Astrocyte (in vitro differentiated cells and primary cell): Measurements from ENCODE around the gene HSD17B2. TPM values are rescaled to one million over a fixed set of nuclear protein-coding genes. Genes with fewer than 3 reads are reported as not detected.

Experiments used
- DNase-seq: peaks from one replicate; pipeline ENCODE4 v3.0.0-alpha.2; 2010; ENCODE audit warnings: low read depth
- FAIRE-seq: peaks from 2 replicates; lab custom pipeline; 2011; peaks lifted over from hg19 to GRCh38; lab: Jason Lieb, UNC
- H2AFZ ChIP-seq: 2 replicates; pipeline ENCODE4 v1.6.0; 2012; ENCODE audit warnings: low read depth, low read length, inconsistent platforms
- H3K27ac ChIP-seq: 2 replicates; pipeline ENCODE4 v1.5.1; 2011; ENCODE audit warnings: low read depth, low read length, inconsistent platforms
- H3K27me3 ChIP-seq: 2 replicates; pipeline ENCODE4 v1.6.0; 2011; ENCODE audit warnings: low read length, inconsistent platforms; ENCODE audit not compliant: insufficient read depth
- H3K36me3 ChIP-seq: 2 replicates; pipeline ENCODE4 v1.5.1; 2011; ENCODE audit warnings: low read length, inconsistent platforms; ENCODE audit not compliant: insufficient read depth
- H3K4me1 ChIP-seq: 2 replicates; pipeline ENCODE4 v1.5.1; 2011; ENCODE audit warnings: low read length, inconsistent platforms; ENCODE audit not compliant: insufficient read depth
- H3K4me2 ChIP-seq: 2 replicates; pipeline ENCODE4 v1.6.0; 2012; ENCODE audit warnings: low read length, inconsistent platforms
- H3K4me3 ChIP-seq: 2 replicates; pipeline ENCODE4 v1.5.1; 2011; ENCODE audit warnings: low read depth, mild to moderate bottlenecking, low read length, inconsistent platforms; ENCODE audit not compliant: insufficient read depth
- H3K79me2 ChIP-seq: 2 replicates; pipeline ENCODE4 v1.6.0; 2012; ENCODE audit warnings: mild to moderate bottlenecking, low read length, inconsistent platforms; ENCODE audit not compliant: insufficient read depth
- H3K9ac ChIP-seq: 2 replicates; pipeline ENCODE4 v1.6.0; 2012; ENCODE audit warnings: mild to moderate bottlenecking, low read length, inconsistent platforms
- H3K9me3 ChIP-seq: 2 replicates; pipeline ENCODE4 v1.5.1; 2012; ENCODE audit warnings: low read depth, mild to moderate bottlenecking, low read length, inconsistent platforms; ENCODE audit not compliant: insufficient read depth
- H4K20me1 ChIP-seq: 2 replicates; pipeline ENCODE4 v1.6.0; 2012; ENCODE audit warnings: low read length, inconsistent platforms; ENCODE audit not compliant: insufficient read depth
- H3K27ac Mint-ChIP-seq: one replicate; pipeline ENCODE4 v1.8.0; 2021; ENCODE audit warnings: mild to moderate bottlenecking, mixed read lengths; ENCODE audit not compliant: unreplicated experiment
- H3K27me3 Mint-ChIP-seq: one replicate; pipeline ENCODE4 v1.8.0; 2021; ENCODE audit warnings: low read depth, mixed read lengths; ENCODE audit not compliant: unreplicated experiment
- H3K36me3 Mint-ChIP-seq: one replicate; pipeline ENCODE4 v1.8.0; 2021; ENCODE audit warnings: low read depth, mixed read lengths; ENCODE audit not compliant: unreplicated experiment
- H3K4me1 Mint-ChIP-seq: one replicate; pipeline ENCODE4 v1.8.0; 2021; ENCODE audit warnings: low read depth, mixed read lengths; ENCODE audit not compliant: unreplicated experiment
- H3K4me3 Mint-ChIP-seq: one replicate; pipeline ENCODE4 v1.8.0; 2021; ENCODE audit warnings: mild to moderate bottlenecking, moderate library complexity, mixed read lengths; ENCODE audit not compliant: unreplicated experiment
- H3K9me3 Mint-ChIP-seq: one replicate; pipeline ENCODE4 v1.8.0; 2021; ENCODE audit warnings: mild to moderate bottlenecking, mixed read lengths; ENCODE audit not compliant: unreplicated experiment
- CTCF ChIP-seq: IDR thresholded peaks from 2 replicates; pipeline ENCODE4 v1.5.1; 2011; ENCODE audit warnings: low read depth, mild to moderate bottlenecking, inconsistent platforms, low read length, moderate library complexity; ENCODE audit not compliant: insufficient read depth
- EZH2 ChIP-seq: IDR thresholded peaks from 2 replicates; pipeline ENCODE4 v1.6.1; 2012; ENCODE audit warnings: mild to moderate bottlenecking, low read length, inconsistent platforms; ENCODE audit not compliant: insufficient read depth
- total RNA-seq: library from RNA; stranded (reverse); gene quantifications from 2 replicates; pipeline ENCODE4 v1.2.1, GENCODE V29; 2021

Gene HSD17B2
- total RNA-seq, 1 donor from 2014 or later: 0.20 TPM

- Mint-ChIP-seq H3K4me3 (no peak overlapping the region), H3K9me3 (peaks cover 4% of the 10 kb centered on the region), H3K4me1 (no peaks in the 10 kb centered on the region), H3K36me3 (peaks cover 4% of the 10 kb centered on the region), H3K27me3 (peaks cover 15% of the 10 kb centered on the region), H3K27ac (no peak overlapping the region)
- no peak overlapping the region for H2AFZ ChIP-seq
- no peaks in the 10 kb centered on the region for H3K4me1 ChIP-seq
- peak; percentile 46 for DNase-seq
- no peaks in the 10 kb centered on the region for H4K20me1 ChIP-seq
- H3K36me3 ChIP-seq: no peaks in the 10 kb centered on the region
- H3K9me3 ChIP-seq: no peaks in the 10 kb centered on the region
- no peak for FAIRE-seq
- H3K27ac ChIP-seq: no peak overlapping the region
- peak overlapping the region; percentile 7 for H3K4me2 ChIP-seq
- no peak overlapping the region for H3K4me3 ChIP-seq
- peaks cover 19% of the 10 kb centered on the region for H3K27me3 ChIP-seq
- no peak overlapping the region for H3K9ac ChIP-seq
- H3K79me2 ChIP-seq: no peaks in the 10 kb centered on the region
- peak; percentile 46 for TF ChIP-seq CTCF
- TF ChIP-seq EZH2: no peak
Measured at GRCh38 chr16:82016263-82016662, 18.8 kb upstream of the HSD17B2 start.

- H3K27me3 ChIP-seq: peaks cover 18% of the 10 kb centered on the region
- no peaks in the 10 kb centered on the region for H3K9me3 ChIP-seq
- no peaks in the 10 kb centered on the region for H4K20me1 ChIP-seq
- Mint-ChIP-seq H3K27ac (no peak overlapping the region), H3K9me3 (no peaks in the 10 kb centered on the region), H3K4me3 (no peak overlapping the region), H3K36me3 (no peaks in the 10 kb centered on the region), H3K4me1 (no peaks in the 10 kb centered on the region), H3K27me3 (peaks cover 15% of the 10 kb centered on the region)
- H3K27ac ChIP-seq: no peak overlapping the region
- H2AFZ ChIP-seq: no peak overlapping the region
- H3K9ac ChIP-seq: no peak overlapping the region
- H3K79me2 ChIP-seq: no peaks in the 10 kb centered on the region
- no peak overlapping the region for H3K4me3 ChIP-seq
- DNase-seq: no peak
- TF ChIP-seq EZH2 (no peak), CTCF (no peak)
- no peaks in the 10 kb centered on the region for H3K36me3 ChIP-seq
- no peaks in the 10 kb centered on the region for H3K4me1 ChIP-seq
- no peak for FAIRE-seq
- H3K4me2 ChIP-seq: no peak overlapping the region
Measured at GRCh38 chr16:82016964-82017363, 18.1 kb upstream of the HSD17B2 start.

GRCh38 chr16:82017911-82018568 is 17.0 kb upstream of the HSD17B2 start:
- DNase-seq (no peak), FAIRE-seq (no peak)
- peaks cover 11% of the 10 kb centered on the region for H3K27me3 Mint-ChIP-seq
- no peaks in the 10 kb centered on the region for H4K20me1 ChIP-seq
- H3K27ac Mint-ChIP-seq: no peak overlapping the region
- TF ChIP-seq CTCF (no peak), EZH2 (no peak)
- H3K4me3 Mint-ChIP-seq: no peak overlapping the region
- H3K9ac ChIP-seq: no peak overlapping the region
- H3K27me3 ChIP-seq: peaks cover 12% of the 10 kb centered on the region
- H3K4me2 ChIP-seq: no peak overlapping the region
- no peak overlapping the region for H3K27ac ChIP-seq
- H3K9me3 Mint-ChIP-seq: no peaks in the 10 kb centered on the region
- H3K79me2 ChIP-seq: no peaks in the 10 kb centered on the region
- no peaks in the 10 kb centered on the region for H3K36me3 ChIP-seq
- H3K36me3 Mint-ChIP-seq: no peaks in the 10 kb centered on the region
- H3K4me1 ChIP-seq: no peaks in the 10 kb centered on the region
- no peaks in the 10 kb centered on the region for H3K9me3 ChIP-seq
- no peaks in the 10 kb centered on the region for H3K4me1 Mint-ChIP-seq
- no peak overlapping the region for H2AFZ ChIP-seq
- no peak overlapping the region for H3K4me3 ChIP-seq
